Smooth muscle cell of the brain vasculature (primary cell): ENCODE data around the gene ZNF124.
"Not testable (repeated sequence)": the region's sequence is repeated elsewhere in the genome, so short reads cannot be mapped to it uniquely, and the experiment has no call there.

ENCODE experiments used
- DNase-seq: peaks from one replicate; pipeline ENCODE4 v3.0.0-alpha.2; 2012; ENCODE audit warnings: low read depth, low spot score

Gene ZNF124

GRCh38 chr1:247172996-247173395 lies 1.2 kb upstream of the ZNF124 start:
- no peak for DNase-seq

GRCh38 chr1:247171443-247171842 lies 377 bp downstream of the ZNF124 start:
- DNase-seq: not testable (repeated sequence)

- DNase-seq: no peak
These were observed 6.1 kb downstream of the ZNF124 start for GRCh38 chr1:247165674-247166073.

GRCh38 chr1:247164694-247165093 lies 7.1 kb downstream of the ZNF124 start:
- no peak for DNase-seq

GRCh38 chr1:247156787-247157232 lies 15.0 kb downstream of the ZNF124 start:
- no peak for DNase-seq

- no peak for DNase-seq
These were observed 24.0 kb downstream of the ZNF124 start for GRCh38 chr1:247147781-247148180.

GRCh38 chr1:247147120-247147519 lies 24.7 kb downstream of the ZNF124 start:
- not testable (repeated sequence) for DNase-seq

- DNase-seq: no peak
These were observed 25.1 kb downstream of the ZNF124 start for GRCh38 chr1:247146671-247147070.

GRCh38 chr1:247145279-247145678 lies 26.5 kb downstream of the ZNF124 start:
- DNase-seq: no peak

- DNase-seq: not testable (repeated sequence)
These were observed 32.3 kb downstream of the ZNF124 start for GRCh38 chr1:247139557-247139956.

- no peak for DNase-seq
These were observed 40.6 kb downstream of the ZNF124 start for GRCh38 chr1:247131236-247131635.

- not testable (repeated sequence) for DNase-seq
These were observed 44.1 kb downstream of the ZNF124 start for GRCh38 chr1:247127519-247128282.

GRCh38 chr1:247126601-247127000 lies 45.2 kb downstream of the ZNF124 start:
- not testable (repeated sequence) for DNase-seq

GRCh38 chr1:247126166-247126565 lies 45.7 kb downstream of the ZNF124 start:
- DNase-seq: not testable (repeated sequence)

GRCh38 chr1:247121382-247121781 lies 50.4 kb downstream of the ZNF124 start:
- DNase-seq: no peak

- not testable (repeated sequence) for DNase-seq
These were observed 51.5 kb downstream of the ZNF124 start for GRCh38 chr1:247120408-247120668.

- DNase-seq: no peak
These were observed 52.0 kb downstream of the ZNF124 start for GRCh38 chr1:247119600-247120407.

- no peak for DNase-seq
These were observed 52.8 kb downstream of the ZNF124 start for GRCh38 chr1:247118946-247119446.

GRCh38 chr1:247115545-247115944 lies 56.3 kb downstream of the ZNF124 start:
- no peak for DNase-seq

GRCh38 chr1:247115141-247115510 lies 56.7 kb downstream of the ZNF124 start:
- no peak for DNase-seq

GRCh38 chr1:247114351-247115140 lies 57.3 kb downstream of the ZNF124 start:
- no peak for DNase-seq

- no peak for DNase-seq
These were observed 58.0 kb downstream of the ZNF124 start for GRCh38 chr1:247113733-247114271.
